Hepatocyte (in vitro differentiated cells): Measurements from ENCODE around the gene MX2. TPM values are rescaled to one million over a fixed set of nuclear protein-coding genes. Genes with fewer than 3 reads are reported as not detected.

Experiments
- DNase-seq: peaks from one replicate; pipeline ENCODE4 v3.0.0-alpha.2; 2016; ENCODE audit warnings: low spot score
- H2AFZ ChIP-seq: fragments of 200-600 bp; sonication (generic); 2 replicates; pipeline ENCODE4 v1.6.0; 2016; ENCODE audit warnings: antibody characterized with exemption, mild to moderate bottlenecking
- H3K27ac ChIP-seq: fragments of 200-600 bp; sonication (generic); 2 replicates; pipeline ENCODE4 v1.5.1; 2016; ENCODE audit warnings: mild to moderate bottlenecking
- H3K27me3 ChIP-seq: fragments of 200-600 bp; sonication (generic); 2 replicates; pipeline ENCODE4 v1.6.1; 2016
- H3K36me3 ChIP-seq: fragments of 200-600 bp; sonication (generic); replicated peaks from 2 replicates; pipeline ENCODE4 v1.5.1; 2016; ENCODE audit warnings: low read depth; ENCODE audit not compliant: insufficient read depth
- H3K4me1 ChIP-seq: fragments of 200-600 bp; sonication (generic); 2 replicates; pipeline ENCODE4 v1.5.1; 2016; ENCODE audit warnings: mild to moderate bottlenecking, moderate library complexity; ENCODE audit not compliant: insufficient read depth
- H3K4me2 ChIP-seq: fragments of 200-600 bp; sonication (generic); 2 replicates; pipeline ENCODE4 v1.6.0; 2016
- H3K4me3 ChIP-seq: fragments of 200-600 bp; sonication (generic); 2 replicates; pipeline ENCODE4 v1.5.1; 2016; ENCODE audit warnings: mild to moderate bottlenecking
- H3K79me2 ChIP-seq: fragments of 200-600 bp; sonication (generic); 2 replicates; pipeline ENCODE4 v1.6.0; 2017; ENCODE audit warnings: mild to moderate bottlenecking
- H3K9me2 ChIP-seq: fragments of 200-600 bp; sonication (generic); replicated peaks from 2 replicates; pipeline ENCODE4 v1.6.0; 2017; ENCODE audit warnings: mild to moderate bottlenecking; ENCODE audit not compliant: insufficient read depth
- H3K9me3 ChIP-seq: fragments of 200-600 bp; sonication (generic); 2 replicates; pipeline ENCODE4 v1.5.1; 2016; ENCODE audit warnings: low read depth, mild to moderate bottlenecking
- H4K20me1 ChIP-seq: fragments of 200-600 bp; sonication (generic); 2 replicates; pipeline ENCODE4 v1.6.0; 2016; ENCODE audit warnings: mild to moderate bottlenecking; ENCODE audit not compliant: insufficient read depth, poor library complexity, severe bottlenecking
- CTCF ChIP-seq: fragments of 200-600 bp; sonication (generic); IDR thresholded peaks from 2 replicates; pipeline ENCODE4 v1.5.1; 2016; ENCODE audit warnings: antibody characterized with exemption, mild to moderate bottlenecking; ENCODE audit not compliant: poor library complexity
- EZH2 ChIP-seq: fragments of 200-600 bp; sonication (generic); IDR thresholded peaks from 2 replicates; pipeline ENCODE4 v1.6.1; 2016; ENCODE audit warnings: antibody characterized with exemption, mild to moderate bottlenecking, borderline replicate concordance
- EZH2phosphoT487 ChIP-seq: fragments of 200-600 bp; sonication (generic); IDR thresholded peaks from one replicate; pipeline ENCODE4 v1.6.1; 2018; ENCODE audit warnings: antibody characterized with exemption, mild to moderate bottlenecking, low read depth, moderate library complexity; ENCODE audit not compliant: unreplicated experiment, severe bottlenecking
- WGBS: methylation state at CpG from one replicate; pipeline ENCODE4 v1.1.6; 2016; ENCODE audit warnings: low lambda C conversion rate; ENCODE audit errors: missing lambda C conversion rate; 5-methylcytosine and 5-hydroxymethylcytosine counted together
- polyA plus RNA-seq: library from polyadenylated mRNA; unstranded; fragments of >200 nt; fragmentation: Nextera tagmentation; extraction: Ambion mirVana; gene quantifications from 2 replicates; pipeline ENCODE4 v1.2.1, GENCODE V29; 2016
- total RNA-seq: library from RNA; depleted of rRNA; stranded (reverse); fragments of >200 nt; gene quantifications from 2 replicates; pipeline ENCODE4 v1.2.3, GENCODE V29; 2014

Gene MX2
- total and polyA plus RNA-seq, 2 experiments from 2014 or later, result 1.1 to 2.6 TPM

- Histone ChIP-seq H3K36me3 (no peaks in the 10 kb centered on the region), H2AFZ (no peak overlapping the region), H3K79me2 (peaks cover 11% of the 10 kb centered on the region), H3K4me2 (no peak overlapping the region), H3K4me1 (no peaks in the 10 kb centered on the region), H3K4me3 (no peak overlapping the region), H3K27me3 (no peaks in the 10 kb centered on the region), H3K27ac (no peak overlapping the region), H4K20me1 (no peaks in the 10 kb centered on the region), H3K9me3 (no peaks in the 10 kb centered on the region), H3K9me2 (no peaks in the 10 kb centered on the region)
- 96% methylated on average over 3 of the region's 3 CpGs for WGBS
- no peak for TF ChIP-seq EZH2
- no peak for TF ChIP-seq EZH2phosphoT487
- no peak for TF ChIP-seq CTCF
- DNase-seq, result no peak
These were observed 24.3 kb upstream of the MX2 start for GRCh38 chr21:41337515-41337914.

- Histone ChIP-seq H3K9me3 (no peaks in the 10 kb centered on the region), H3K9me2 (no peaks in the 10 kb centered on the region), H3K27me3 (no peaks in the 10 kb centered on the region), H2AFZ (no peak overlapping the region), H3K36me3 (no peaks in the 10 kb centered on the region), H3K79me2 (peaks cover 11% of the 10 kb centered on the region), H3K27ac (no peak overlapping the region), H4K20me1 (no peaks in the 10 kb centered on the region), H3K4me1 (no peaks in the 10 kb centered on the region), H3K4me3 (no peak overlapping the region), H3K4me2 (no peak overlapping the region)
- WGBS, result 92% methylated on average over 8 of the region's 8 CpGs
- DNase-seq, result no peak
- TF ChIP-seq EZH2phosphoT487 (no peak), CTCF (no peak), EZH2 (no peak)
These were observed 23.4 kb upstream of the MX2 start for GRCh38 chr21:41338455-41338854.

- Histone ChIP-seq H3K27ac (no peak overlapping the region), H2AFZ (no peak overlapping the region), H3K4me3 (no peak overlapping the region), H3K36me3 (no peaks in the 10 kb centered on the region), H3K9me2 (no peaks in the 10 kb centered on the region), H4K20me1 (no peaks in the 10 kb centered on the region), H3K9me3 (no peaks in the 10 kb centered on the region), H3K4me2 (no peak overlapping the region), H3K27me3 (no peaks in the 10 kb centered on the region), H3K4me1 (no peaks in the 10 kb centered on the region), H3K79me2 (peaks cover 3% of the 10 kb centered on the region)
- WGBS, result 98% methylated on average over 4 of the region's 4 CpGs
- no peak for DNase-seq
- TF ChIP-seq CTCF (no peak), EZH2 (no peak), EZH2phosphoT487 (no peak)
These were observed 19.8 kb upstream of the MX2 start for GRCh38 chr21:41342035-41342434.

- Histone ChIP-seq H4K20me1 (no peaks in the 10 kb centered on the region), H2AFZ (no peak overlapping the region), H3K4me1 (no peaks in the 10 kb centered on the region), H3K9me2 (no peaks in the 10 kb centered on the region), H3K36me3 (no peaks in the 10 kb centered on the region), H3K27ac (no peak overlapping the region), H3K9me3 (no peaks in the 10 kb centered on the region), H3K4me2 (no peak overlapping the region), H3K4me3 (no peak overlapping the region), H3K27me3 (no peaks in the 10 kb centered on the region), H3K79me2 (peaks cover 3% of the 10 kb centered on the region)
- TF ChIP-seq EZH2phosphoT487, result no peak
- no peak for TF ChIP-seq EZH2
- TF ChIP-seq CTCF, result no peak
- 97% methylated on average over 9 of the region's 9 CpGs for WGBS
- DNase-seq, result no peak
These were observed 17.7 kb upstream of the MX2 start for GRCh38 chr21:41344146-41344545.
